ENCODE data around the gene YTHDF1.

YTHDF1 gene

DNA sequence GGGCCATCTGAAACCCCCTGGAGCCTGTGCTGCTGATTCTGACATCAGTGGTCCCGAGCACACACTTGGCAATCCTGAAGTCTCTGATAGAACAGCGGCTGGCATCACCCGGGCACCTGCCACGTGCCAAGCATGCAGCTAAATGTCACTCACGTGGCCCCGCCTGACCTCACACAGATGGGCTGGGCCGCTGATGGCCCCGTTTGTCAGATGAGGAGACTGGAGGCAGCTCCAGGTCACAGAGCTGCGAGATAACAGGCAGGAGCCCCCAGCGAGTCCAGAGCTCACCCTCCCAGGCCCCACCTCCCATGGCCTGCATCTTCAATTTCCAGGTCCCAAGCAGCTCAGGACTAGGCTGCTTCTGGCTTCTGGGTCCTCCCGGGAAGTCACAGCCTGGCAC is 67.2 kb downstream of the YTHDF1 start:
- no peaks in the 10 kb centered on the region for H3K9me3 ChIP-seq (ENCODE audit: control insufficient read depth, insufficient read depth, low read depth, low read length)
- H3K4me3 ChIP-seq (ENCODE audit: low read depth, low read length): no peak overlapping the region
- CTCF ChIA-PET: no interaction called here
- no peaks in the 10 kb centered on the region for H3K4me1 ChIP-seq (ENCODE audit: control insufficient read depth, insufficient read depth, low read length)
- no peak overlapping the region for H3K27ac ChIP-seq (ENCODE audit: extremely low read depth, low read depth, low read length)
- POLR2A ChIA-PET: no interaction called here
- H3K36me3 ChIP-seq (ENCODE audit: control insufficient read depth in 2 of 2, insufficient read depth in 1 of 2, low read length in 2 of 2): no peaks in the 10 kb centered on the region
- TF ChIP-seq, protein P1, sequence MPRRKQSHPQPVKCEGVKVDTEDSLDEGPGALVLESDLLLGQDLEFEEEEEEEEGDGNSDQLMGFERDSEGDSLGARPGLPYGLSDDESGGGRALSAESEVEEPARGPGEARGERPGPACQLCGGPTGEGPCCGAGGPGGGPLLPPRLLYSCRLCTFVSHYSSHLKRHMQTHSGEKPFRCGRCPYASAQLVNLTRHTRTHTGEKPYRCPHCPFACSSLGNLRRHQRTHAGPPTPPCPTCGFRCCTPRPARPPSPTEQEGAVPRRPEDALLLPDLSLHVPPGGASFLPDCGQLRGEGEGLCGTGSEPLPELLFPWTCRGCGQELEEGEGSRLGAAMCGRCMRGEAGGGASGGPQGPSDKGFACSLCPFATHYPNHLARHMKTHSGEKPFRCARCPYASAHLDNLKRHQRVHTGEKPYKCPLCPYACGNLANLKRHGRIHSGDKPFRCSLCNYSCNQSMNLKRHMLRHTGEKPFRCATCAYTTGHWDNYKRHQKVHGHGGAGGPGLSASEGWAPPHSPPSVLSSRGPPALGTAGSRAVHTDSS (tag by site-specific recombination; IDR thresholded peaks at IDR 0.05): no peak
- TF ChIP-seq GLI2 (tag by site-specific recombination; IDR thresholded peaks at IDR 0.05; ENCODE audit: borderline replicate concordance, low read depth) (no peak), ZNF626 (tag by site-specific recombination; IDR thresholded peaks at IDR 0.05) (no peak), ZNF514 (tag by site-specific recombination; IDR thresholded peaks at IDR 0.05) (no peak), ZNF544 (tag by site-specific recombination; IDR thresholded peaks at IDR 0.05) (no peak), SP2 (tag by site-specific recombination; IDR thresholded peaks at IDR 0.05) (no peak), ZNF10 (tag by site-specific recombination; IDR thresholded peaks at IDR 0.05) (no peak), OVOL3 (tag by site-specific recombination; IDR thresholded peaks at IDR 0.05) (no peak), ZNF664 (tag by site-specific recombination; IDR thresholded peaks at IDR 0.05) (no peak), ZBTB48 (tag by site-specific recombination; IDR thresholded peaks at IDR 0.05) (no peak)
- TF ChIP-seq, protein P2, sequence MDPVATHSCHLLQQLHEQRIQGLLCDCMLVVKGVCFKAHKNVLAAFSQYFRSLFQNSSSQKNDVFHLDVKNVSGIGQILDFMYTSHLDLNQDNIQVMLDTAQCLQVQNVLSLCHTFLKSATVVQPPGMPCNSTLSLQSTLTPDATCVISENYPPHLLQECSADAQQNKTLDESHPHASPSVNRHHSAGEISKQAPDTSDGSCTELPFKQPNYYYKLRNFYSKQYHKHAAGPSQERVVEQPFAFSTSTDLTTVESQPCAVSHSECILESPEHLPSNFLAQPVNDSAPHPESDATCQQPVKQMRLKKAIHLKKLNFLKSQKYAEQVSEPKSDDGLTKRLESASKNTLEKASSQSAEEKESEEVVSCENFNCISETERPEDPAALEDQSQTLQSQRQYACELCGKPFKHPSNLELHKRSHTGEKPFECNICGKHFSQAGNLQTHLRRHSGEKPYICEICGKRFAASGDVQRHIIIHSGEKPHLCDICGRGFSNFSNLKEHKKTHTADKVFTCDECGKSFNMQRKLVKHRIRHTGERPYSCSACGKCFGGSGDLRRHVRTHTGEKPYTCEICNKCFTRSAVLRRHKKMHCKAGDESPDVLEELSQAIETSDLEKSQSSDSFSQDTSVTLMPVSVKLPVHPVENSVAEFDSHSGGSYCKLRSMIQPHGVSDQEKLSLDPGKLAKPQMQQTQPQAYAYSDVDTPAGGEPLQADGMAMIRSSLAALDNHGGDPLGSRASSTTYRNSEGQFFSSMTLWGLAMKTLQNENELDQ (tag by site-specific recombination; IDR thresholded peaks at IDR 0.05; ENCODE audit: low read depth): no peak

DNA sequence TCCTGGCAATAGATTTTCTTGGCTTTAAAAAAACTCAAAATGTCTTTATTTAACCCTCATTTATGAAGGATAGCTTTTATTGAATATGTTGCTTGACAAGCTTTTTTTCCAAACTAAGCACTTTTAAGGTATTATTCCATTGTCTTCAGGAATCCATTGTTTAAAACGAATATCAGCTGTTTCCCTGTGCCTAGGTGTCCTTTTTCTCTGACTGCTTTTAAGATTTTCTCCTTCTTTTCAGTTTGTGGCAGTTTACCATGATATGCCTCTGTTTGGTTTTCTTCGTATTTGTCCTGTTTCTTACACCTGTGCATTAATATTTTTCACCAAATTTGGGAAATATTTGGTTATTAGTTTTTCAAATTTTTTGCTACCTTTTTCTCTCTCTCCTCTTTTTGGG is 68.4 kb downstream of the YTHDF1 start:
- CTCF ChIA-PET: no interaction called here
- Histone ChIP-seq H3K27ac (ENCODE audit: extremely low read depth, low read depth, low read length) (no peak overlapping the region), H3K4me1 (ENCODE audit: control insufficient read depth, insufficient read depth, low read length) (no peaks in the 10 kb centered on the region), H3K36me3 (ENCODE audit: control insufficient read depth in 2 of 2, insufficient read depth in 1 of 2, low read length in 2 of 2) (no peaks in the 10 kb centered on the region), H3K9me3 (ENCODE audit: control insufficient read depth, insufficient read depth, low read depth, low read length) (no peaks in the 10 kb centered on the region), H3K4me3 (ENCODE audit: low read depth, low read length) (no peak overlapping the region)
- TF ChIP-seq TRIM28 (IDR thresholded peaks at IDR 0.05; ENCODE audit: borderline replicate concordance, low read length) (peak; percentile 93), SETDB1 (IDR thresholded peaks at IDR 0.05; ENCODE audit: insufficient read length, low read length) (peak; percentile 96), ZNF184 (tag by site-specific recombination; IDR thresholded peaks at IDR 0.05) (0 out of 2 replicates have a peak, but pooled peaks have one; percentile 10)
- TF ChIP-seq, protein P3, sequence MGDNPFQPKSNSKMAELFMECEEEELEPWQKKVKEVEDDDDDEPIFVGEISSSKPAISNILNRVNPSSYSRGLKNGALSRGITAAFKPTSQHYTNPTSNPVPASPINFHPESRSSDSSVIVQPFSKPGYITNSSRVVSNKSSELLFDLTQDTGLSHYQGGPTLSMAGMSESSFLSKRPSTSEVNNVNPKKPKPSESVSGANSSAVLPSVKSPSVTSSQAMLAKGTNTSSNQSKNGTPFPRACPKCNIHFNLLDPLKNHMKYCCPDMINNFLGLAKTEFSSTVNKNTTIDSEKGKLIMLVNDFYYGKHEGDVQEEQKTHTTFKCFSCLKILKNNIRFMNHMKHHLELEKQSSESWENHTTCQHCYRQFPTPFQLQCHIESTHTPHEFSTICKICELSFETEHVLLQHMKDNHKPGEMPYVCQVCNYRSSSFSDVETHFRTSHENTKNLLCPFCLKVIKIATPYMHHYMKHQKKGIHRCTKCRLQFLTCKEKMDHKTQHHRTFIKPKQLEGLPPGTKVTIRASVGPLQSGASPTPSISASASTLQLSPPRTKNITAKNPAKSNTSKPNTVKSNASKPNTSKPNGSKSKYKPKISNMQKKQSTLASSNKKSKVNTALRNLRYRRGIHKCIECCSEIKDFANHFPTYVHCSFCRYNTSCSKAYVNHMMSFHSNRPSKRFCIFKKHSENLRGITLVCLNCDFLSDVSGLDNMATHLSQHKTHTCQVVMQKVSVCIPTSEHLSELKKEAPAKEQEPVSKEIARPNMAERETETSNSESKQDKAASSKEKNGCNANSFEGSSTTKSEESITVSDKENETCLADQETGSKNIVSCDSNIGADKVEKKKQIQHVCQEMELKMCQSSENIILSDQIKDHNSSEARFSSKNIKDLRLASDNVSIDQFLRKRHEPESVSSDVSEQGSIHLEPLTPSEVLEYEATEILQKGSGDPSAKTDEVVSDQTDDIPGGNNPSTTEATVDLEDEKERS (tag by site-specific recombination; IDR thresholded peaks at IDR 0.05): peak; percentile 90; the same call in 1 of the 2 replicates
- TF ChIP-seq, protein P4, sequence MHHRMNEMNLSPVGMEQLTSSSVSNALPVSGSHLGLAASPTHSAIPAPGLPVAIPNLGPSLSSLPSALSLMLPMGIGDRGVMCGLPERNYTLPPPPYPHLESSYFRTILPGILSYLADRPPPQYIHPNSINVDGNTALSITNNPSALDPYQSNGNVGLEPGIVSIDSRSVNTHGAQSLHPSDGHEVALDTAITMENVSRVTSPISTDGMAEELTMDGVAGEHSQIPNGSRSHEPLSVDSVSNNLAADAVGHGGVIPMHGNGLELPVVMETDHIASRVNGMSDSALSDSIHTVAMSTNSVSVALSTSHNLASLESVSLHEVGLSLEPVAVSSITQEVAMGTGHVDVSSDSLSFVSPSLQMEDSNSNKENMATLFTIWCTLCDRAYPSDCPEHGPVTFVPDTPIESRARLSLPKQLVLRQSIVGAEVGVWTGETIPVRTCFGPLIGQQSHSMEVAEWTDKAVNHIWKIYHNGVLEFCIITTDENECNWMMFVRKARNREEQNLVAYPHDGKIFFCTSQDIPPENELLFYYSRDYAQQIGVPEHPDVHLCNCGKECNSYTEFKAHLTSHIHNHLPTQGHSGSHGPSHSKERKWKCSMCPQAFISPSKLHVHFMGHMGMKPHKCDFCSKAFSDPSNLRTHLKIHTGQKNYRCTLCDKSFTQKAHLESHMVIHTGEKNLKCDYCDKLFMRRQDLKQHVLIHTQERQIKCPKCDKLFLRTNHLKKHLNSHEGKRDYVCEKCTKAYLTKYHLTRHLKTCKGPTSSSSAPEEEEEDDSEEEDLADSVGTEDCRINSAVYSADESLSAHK (tag by site-specific recombination; IDR thresholded peaks at IDR 0.05): no peak
- POLR2A ChIA-PET: no interaction called here
